OCI-LY7 (cell line): ENCODE measurements around the gene GSTA1. TPM values are rescaled to one million over a fixed set of nuclear protein-coding genes. Genes with fewer than 3 reads are reported as not detected.
A peak's percentile ranks its signal among the peaks of the same experiment; 100 is the strongest.
"Not testable (repeated sequence)": the region's sequence is repeated elsewhere in the genome, so short reads cannot be mapped to it uniquely, and the experiment has no call there.

ENCODE experiments used
- BruUV-seq: library from RNA; stranded (reverse); fragments of 400-500 nt; replicated peaks from 2 replicates; lab custom pipeline; 2021; lab: Mats Ljungman, UMichigan
- CTCF ChIA-PET: fragments of 300-600 bp; sonication (Branson Sonifier 250); formaldehyde crosslinking; loops from one replicate; lab custom pipeline; 2022; ENCODE audit warnings: antibody characterized with exemption; ENCODE audit not compliant: unreplicated experiment; lab: Charles Lee
- POLR2A ChIA-PET: fragments of 300-600 bp; sonication (Branson Sonifier 250); formaldehyde crosslinking; loops from one replicate; lab custom pipeline; 2022; ENCODE audit warnings: antibody characterized with exemption; lab: Charles Lee
- DNase-seq: peaks from one replicate; pipeline ENCODE4 v3.0.0-alpha.2; 2015; ENCODE audit warnings: low spot score
- H2AFZ ChIP-seq: fragments of 200-600 bp; sonication (generic), shearing (Covaris generic); 2 replicates; pipeline ENCODE4 v1.6.1; 2014; ENCODE audit warnings: mild to moderate bottlenecking, antibody characterized with exemption, low read length, moderate library complexity
- H3K27ac ChIP-seq: fragments of 200-600 bp; sonication (generic); 2 replicates; pipeline ENCODE4 v1.5.1; 2014; ENCODE audit warnings: mixed run types, low read depth, mild to moderate bottlenecking, moderate library complexity, low read length, inconsistent platforms; ENCODE audit not compliant: poor library complexity, severe bottlenecking
- H3K36me3 ChIP-seq: fragments of 200-600 bp; sonication (generic); 2 replicates; pipeline ENCODE4 v1.6.1; 2014; ENCODE audit warnings: mild to moderate bottlenecking, antibody characterized with exemption, low read length, moderate library complexity, mixed read lengths; ENCODE audit not compliant: insufficient read depth
- H3K4me1 ChIP-seq: fragments of 200-600 bp; sonication (generic); 2 replicates; pipeline ENCODE4 v1.5.1; 2014; ENCODE audit warnings: mild to moderate bottlenecking, low read length; ENCODE audit not compliant: insufficient read depth, poor library complexity, severe bottlenecking
- H3K4me2 ChIP-seq: fragments of 200-600 bp; sonication (generic); 2 replicates; pipeline ENCODE4 v1.6.1; 2014; ENCODE audit warnings: mild to moderate bottlenecking, low read length
- H3K4me3 ChIP-seq: fragments of 200-600 bp; sonication (generic); 2 replicates; pipeline ENCODE4 v1.5.1; 2014; ENCODE audit warnings: mild to moderate bottlenecking, low read depth, low read length; ENCODE audit not compliant: poor library complexity, severe bottlenecking
- H3K79me2 ChIP-seq: fragments of 200-600 bp; sonication (generic); 2 replicates; pipeline ENCODE4 v1.6.1; 2016; ENCODE audit warnings: low read depth, mild to moderate bottlenecking, low read length, moderate library complexity, mixed read lengths; ENCODE audit not compliant: insufficient read depth
- H3K9me2 ChIP-seq: fragments of 200-600 bp; sonication (generic); 2 replicates; pipeline ENCODE4 v1.6.1; 2016; ENCODE audit warnings: mild to moderate bottlenecking, low read length, mixed read lengths; ENCODE audit not compliant: insufficient read depth
- H3K9me3 ChIP-seq: fragments of 200-600 bp; sonication (generic); 2 replicates; pipeline ENCODE4 v1.6.1; 2014; ENCODE audit warnings: mild to moderate bottlenecking, mixed run types, low read length, mixed read lengths
- H4K20me1 ChIP-seq: fragments of 200-600 bp; sonication (generic); 2 replicates; pipeline ENCODE4 v1.6.1; 2014; ENCODE audit warnings: mild to moderate bottlenecking, antibody characterized with exemption, low read length, moderate library complexity, mixed read lengths; ENCODE audit not compliant: insufficient read depth
- EZH2phosphoT487 ChIP-seq: fragments of 200-600 bp; sonication (generic); IDR thresholded peaks from 2 replicates; pipeline ENCODE4 v1.6.1; 2018; ENCODE audit warnings: low read depth, borderline replicate concordance, mild to moderate bottlenecking, mixed run types, antibody characterized with exemption, low read length, moderate library complexity, mixed read lengths
- intact Hi-C: fragments of 100-400 bp; cut with micrococcal nuclease; formaldehyde crosslinking; loops from one replicate; pipeline ENCODE4 v1.10.0; 2022; ENCODE audit not compliant: unreplicated experiment
- total RNA-seq, 2 experiments: library from RNA; depleted of rRNA in 1 of 2; stranded (reverse); fragments of >200 nt in 1 of 2; shearing (Covaris generic) in 1 of 2; gene quantifications; 2 replicates each; pipeline ENCODE4 v1.2.3, GENCODE V29; 2014 to 2022
- TF ChIP-seq, protein P1 (sequence below): fragments of 200-600 bp; sonication (generic); conservative IDR thresholded peaks from 2 replicates; pipeline ENCODE4 v1.5.1; 2014; ENCODE audit warnings: mild to moderate bottlenecking, antibody characterized with exemption, low read length, moderate library complexity, mixed read lengths

Gene GSTA1
- total RNA-seq, 2 experiments from 2014 or later: not detected

DNA sequence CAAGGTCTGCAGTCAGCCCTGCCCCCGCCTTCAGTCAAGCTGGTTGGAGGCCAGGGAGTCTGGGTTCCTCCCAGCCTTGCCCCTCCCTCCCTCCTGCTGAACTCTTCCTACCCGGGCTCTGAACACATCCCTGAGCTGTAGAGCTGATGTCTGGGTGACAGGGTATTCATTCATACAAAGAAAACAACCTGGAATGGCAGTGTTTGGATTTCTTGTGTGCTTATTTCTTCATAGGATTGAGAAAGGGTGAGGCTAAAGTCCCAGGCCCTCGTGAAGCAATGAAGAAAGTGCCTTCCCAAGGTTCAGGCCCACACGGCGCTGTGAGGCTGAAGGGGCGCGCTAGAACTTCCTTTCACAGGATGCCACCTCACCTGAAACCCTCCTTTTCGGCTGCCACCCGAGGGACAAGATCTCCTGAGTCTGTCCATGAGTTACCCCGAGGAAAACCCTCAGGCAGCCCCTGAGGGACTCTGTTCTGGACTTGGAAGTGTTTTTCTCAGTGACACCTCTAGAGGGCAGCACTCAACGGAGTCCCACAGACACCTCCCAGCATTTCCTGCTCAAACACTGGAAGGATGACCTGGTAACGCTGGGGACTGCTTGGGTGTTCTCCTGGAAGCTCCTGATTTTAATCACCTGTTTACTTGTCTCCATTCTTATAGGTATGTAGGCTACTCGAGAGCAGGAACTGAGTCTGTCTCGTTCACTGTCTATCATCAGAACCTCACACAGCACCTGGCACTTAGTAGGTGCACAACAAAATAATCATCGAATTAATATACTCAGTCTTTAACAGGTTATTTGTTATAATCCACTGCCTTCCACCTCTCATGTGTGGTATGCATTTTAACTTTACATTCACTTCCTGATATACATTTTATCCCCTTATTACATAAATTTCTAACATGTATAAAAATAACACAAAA lies 11.8 kb upstream of the GSTA1 start:
- Histone ChIP-seq H3K27ac (no peak overlapping the region), H3K9me3 (no peaks in the 10 kb centered on the region), H3K36me3 (no peaks in the 10 kb centered on the region), H3K4me2 (no peak overlapping the region), H3K79me2 (no peaks in the 10 kb centered on the region), H2AFZ (no peak overlapping the region), H3K4me3 (no peak overlapping the region), H3K9me2 (no peaks in the 10 kb centered on the region), H4K20me1 (no peaks in the 10 kb centered on the region), H3K4me1 (no peaks in the 10 kb centered on the region)
- ChIA-PET POLR2A (no interaction called here), CTCF (no interaction called here)
- peak; percentile 48 for DNase-seq
- intact Hi-C loops: no loop called here
- no TSS peak for BruUV-seq
- TF ChIP-seq, protein P1, sequence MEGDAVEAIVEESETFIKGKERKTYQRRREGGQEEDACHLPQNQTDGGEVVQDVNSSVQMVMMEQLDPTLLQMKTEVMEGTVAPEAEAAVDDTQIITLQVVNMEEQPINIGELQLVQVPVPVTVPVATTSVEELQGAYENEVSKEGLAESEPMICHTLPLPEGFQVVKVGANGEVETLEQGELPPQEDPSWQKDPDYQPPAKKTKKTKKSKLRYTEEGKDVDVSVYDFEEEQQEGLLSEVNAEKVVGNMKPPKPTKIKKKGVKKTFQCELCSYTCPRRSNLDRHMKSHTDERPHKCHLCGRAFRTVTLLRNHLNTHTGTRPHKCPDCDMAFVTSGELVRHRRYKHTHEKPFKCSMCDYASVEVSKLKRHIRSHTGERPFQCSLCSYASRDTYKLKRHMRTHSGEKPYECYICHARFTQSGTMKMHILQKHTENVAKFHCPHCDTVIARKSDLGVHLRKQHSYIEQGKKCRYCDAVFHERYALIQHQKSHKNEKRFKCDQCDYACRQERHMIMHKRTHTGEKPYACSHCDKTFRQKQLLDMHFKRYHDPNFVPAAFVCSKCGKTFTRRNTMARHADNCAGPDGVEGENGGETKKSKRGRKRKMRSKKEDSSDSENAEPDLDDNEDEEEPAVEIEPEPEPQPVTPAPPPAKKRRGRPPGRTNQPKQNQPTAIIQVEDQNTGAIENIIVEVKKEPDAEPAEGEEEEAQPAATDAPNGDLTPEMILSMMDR: peak; percentile 86
- no peak for TF ChIP-seq EZH2phosphoT487

DNA sequence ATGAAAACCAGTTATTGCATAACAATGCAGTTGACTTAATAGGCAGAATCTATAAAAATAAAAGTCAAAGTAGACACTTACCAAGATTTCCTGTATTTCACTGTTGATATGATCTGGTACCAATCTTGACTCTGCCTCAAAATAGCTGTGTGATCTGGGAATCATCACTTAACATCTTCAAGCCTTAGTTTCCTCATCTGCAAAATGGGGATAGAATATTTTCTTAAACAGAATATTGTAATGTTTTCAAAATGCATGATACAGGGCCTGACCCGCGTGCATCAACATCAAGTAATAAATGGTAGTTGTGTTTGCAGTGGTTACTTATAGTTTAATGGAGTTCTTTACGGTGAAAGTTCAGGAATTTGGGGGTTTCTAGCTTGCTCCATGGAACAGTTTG lies 10.9 kb upstream of the GSTA1 start:
- H3K4me2 ChIP-seq, H3K4me1 ChIP-seq, H3K27ac ChIP-seq, H3K9me2 ChIP-seq, H4K20me1 ChIP-seq, H3K36me3 ChIP-seq, BruUV-seq, H3K79me2 ChIP-seq, CTCF ChIA-PET, intact Hi-C loops, H2AFZ ChIP-seq, H3K9me3 ChIP-seq, DNase-seq, H3K4me3 ChIP-seq, POLR2A ChIA-PET: not testable (repeated sequence)

DNA sequence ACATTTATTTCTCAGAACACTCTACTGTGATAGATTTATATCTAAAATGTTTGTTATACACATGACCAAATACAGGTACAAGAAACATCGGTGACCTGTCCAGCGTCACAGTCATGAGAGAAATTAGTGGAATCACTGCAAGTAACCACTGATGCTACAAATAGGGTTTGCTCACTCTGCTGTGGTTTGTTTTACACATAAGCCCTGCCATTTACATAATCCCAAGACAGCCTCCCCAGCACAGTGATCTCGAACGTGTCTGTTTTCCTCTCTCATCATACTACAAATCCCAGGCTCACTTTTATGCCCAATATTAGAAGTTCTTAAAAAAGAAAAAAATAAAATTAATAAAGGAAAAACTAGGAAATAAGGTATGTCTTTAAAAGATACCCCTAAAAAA lies 6.2 kb upstream of the GSTA1 start:
- H3K4me2 ChIP-seq, H4K20me1 ChIP-seq, H3K27ac ChIP-seq, H3K4me3 ChIP-seq, DNase-seq, CTCF ChIA-PET, H3K9me3 ChIP-seq, H3K4me1 ChIP-seq, H2AFZ ChIP-seq, intact Hi-C loops, H3K9me2 ChIP-seq, H3K36me3 ChIP-seq, H3K79me2 ChIP-seq, BruUV-seq: not testable (repeated sequence)
- POLR2A ChIA-PET: interaction anchor here (1.0 kb wide), 1 partner anchor 9 kb away, joined by 3 read pairs; no protein-coding TSS in a partner anchor
